MM.1S (cell line): Measurements from ENCODE around the gene MED16.

Experiments
- DNase-seq: peaks from one replicate; pipeline ENCODE4 v3.0.0-alpha.2; 2015
- H2AFZ ChIP-seq: fragments of 300-600 bp; sonication (generic); 2 replicates; pipeline ENCODE4 v1.6.0; 2016; ENCODE audit warnings: antibody characterized with exemption, low read length
- H3F3A ChIP-seq: fragments of 300-600 bp; sonication (generic); 2 replicates; pipeline ENCODE4 v1.6.1; 2016; ENCODE audit warnings: mild to moderate bottlenecking, antibody characterized with exemption, low read length, moderate library complexity, mixed read lengths; ENCODE audit not compliant: insufficient read depth
- H3K27ac ChIP-seq: fragments of 300-600 bp; sonication (generic); 2 replicates; pipeline ENCODE4 v1.5.1; 2016; ENCODE audit warnings: mild to moderate bottlenecking, low read length
- H3K27me3 ChIP-seq: fragments of 300-600 bp; sonication (generic); replicated peaks from 2 replicates; pipeline ENCODE4 v1.6.0; 2016; ENCODE audit warnings: low read length; ENCODE audit not compliant: insufficient read depth
- H3K36me3 ChIP-seq: fragments of 300-600 bp; sonication (generic); replicated peaks from 2 replicates; pipeline ENCODE4 v1.6.1; 2016; ENCODE audit warnings: mild to moderate bottlenecking, low read length, mixed read lengths; ENCODE audit not compliant: insufficient read depth
- H3K4me1 ChIP-seq: fragments of 300-600 bp; sonication (generic); 2 replicates; pipeline ENCODE4 v1.6.1; 2016; ENCODE audit warnings: low read length, mixed read lengths
- H3K4me2 ChIP-seq: fragments of 300-600 bp; sonication (generic); 2 replicates; pipeline ENCODE4 v1.6.0; 2016; ENCODE audit warnings: low read depth, low read length
- H3K4me3 ChIP-seq: fragments of 300-600 bp; sonication (generic); 2 replicates; pipeline ENCODE4 v1.5.1; 2016; ENCODE audit warnings: low read length, mixed read lengths
- H3K79me2 ChIP-seq: fragments of 300-600 bp; sonication (generic); 2 replicates; pipeline ENCODE4 v1.6.1; 2016; ENCODE audit warnings: mixed run types, low read length, mixed read lengths
- H3K9ac ChIP-seq: fragments of 300-600 bp; sonication (generic); 2 replicates; pipeline ENCODE4 v1.6.1; 2016; ENCODE audit warnings: low read length, mixed read lengths
- H3K9me2 ChIP-seq: fragments of 300-600 bp; sonication (generic); replicated peaks from 2 replicates; pipeline ENCODE4 v1.6.1; 2016; ENCODE audit warnings: mild to moderate bottlenecking, low read length, mixed read lengths; ENCODE audit not compliant: insufficient read depth
- H3K9me3 ChIP-seq: fragments of 300-600 bp; sonication (generic); replicated peaks from 2 replicates; pipeline ENCODE4 v1.6.1; 2016; ENCODE audit warnings: mild to moderate bottlenecking, low read length, mixed read lengths; ENCODE audit not compliant: insufficient read depth
- H4K20me1 ChIP-seq: fragments of 300-600 bp; sonication (generic); 2 replicates; pipeline ENCODE4 v1.6.1; 2016; ENCODE audit warnings: mild to moderate bottlenecking, low read length, moderate library complexity, mixed read lengths; ENCODE audit not compliant: insufficient read depth
- EZH2 ChIP-seq: fragments of 300-600 bp; sonication (generic); optimal IDR thresholded peaks from 2 replicates; pipeline ENCODE3; 2017; ENCODE audit warnings: low read depth, mild to moderate bottlenecking, antibody characterized with exemption, low read length, mixed read lengths
- EZH2phosphoT487 ChIP-seq: fragments of 300-600 bp; sonication (generic); IDR thresholded peaks from 2 replicates; pipeline ENCODE4 v1.6.1; 2018; ENCODE audit warnings: antibody characterized with exemption, low read length
- TF ChIP-seq, protein P1 (sequence below): fragments of 300-600 bp; sonication (generic); IDR thresholded peaks from 2 replicates; pipeline ENCODE4 v1.5.1; 2016; ENCODE audit warnings: antibody characterized with exemption, low read length, mixed read lengths

MED16 gene

DNA sequence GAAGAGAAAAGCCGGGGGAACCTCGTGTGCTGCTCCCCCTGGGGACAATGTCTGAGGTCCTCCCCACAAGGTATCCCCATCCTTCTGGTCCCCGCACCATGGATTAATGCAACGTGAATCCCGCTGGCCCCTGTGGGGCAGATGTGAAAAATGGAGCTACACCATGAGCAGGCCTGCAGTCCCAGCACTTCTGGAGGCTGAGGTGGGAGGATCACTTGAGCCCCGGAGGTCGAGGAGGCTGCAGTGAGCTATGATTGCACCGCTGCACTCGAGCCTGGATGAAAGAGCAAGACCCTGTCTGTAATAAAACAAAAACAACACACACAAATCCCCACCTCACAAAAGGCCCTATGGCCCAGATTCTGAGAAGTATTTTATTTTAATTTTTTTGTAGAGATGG lies 34.7 kb downstream of the MED16 start:
- H3K4me1 ChIP-seq, result peaks cover 5% of the 10 kb centered on the region
- no peaks in the 10 kb centered on the region for H3K9me2 ChIP-seq
- no peak overlapping the region for H3K4me3 ChIP-seq
- H3K79me2 ChIP-seq, result no peaks in the 10 kb centered on the region
- H3K9me3 ChIP-seq, result no peaks in the 10 kb centered on the region
- H2AFZ ChIP-seq, result no peak overlapping the region
- TF ChIP-seq, protein P1, sequence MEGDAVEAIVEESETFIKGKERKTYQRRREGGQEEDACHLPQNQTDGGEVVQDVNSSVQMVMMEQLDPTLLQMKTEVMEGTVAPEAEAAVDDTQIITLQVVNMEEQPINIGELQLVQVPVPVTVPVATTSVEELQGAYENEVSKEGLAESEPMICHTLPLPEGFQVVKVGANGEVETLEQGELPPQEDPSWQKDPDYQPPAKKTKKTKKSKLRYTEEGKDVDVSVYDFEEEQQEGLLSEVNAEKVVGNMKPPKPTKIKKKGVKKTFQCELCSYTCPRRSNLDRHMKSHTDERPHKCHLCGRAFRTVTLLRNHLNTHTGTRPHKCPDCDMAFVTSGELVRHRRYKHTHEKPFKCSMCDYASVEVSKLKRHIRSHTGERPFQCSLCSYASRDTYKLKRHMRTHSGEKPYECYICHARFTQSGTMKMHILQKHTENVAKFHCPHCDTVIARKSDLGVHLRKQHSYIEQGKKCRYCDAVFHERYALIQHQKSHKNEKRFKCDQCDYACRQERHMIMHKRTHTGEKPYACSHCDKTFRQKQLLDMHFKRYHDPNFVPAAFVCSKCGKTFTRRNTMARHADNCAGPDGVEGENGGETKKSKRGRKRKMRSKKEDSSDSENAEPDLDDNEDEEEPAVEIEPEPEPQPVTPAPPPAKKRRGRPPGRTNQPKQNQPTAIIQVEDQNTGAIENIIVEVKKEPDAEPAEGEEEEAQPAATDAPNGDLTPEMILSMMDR, result no peak
- TF ChIP-seq EZH2, result no peak
- no peak for TF ChIP-seq EZH2phosphoT487
- no peak overlapping the region for H3K9ac ChIP-seq
- H4K20me1 ChIP-seq, result no peaks in the 10 kb centered on the region
- no peak overlapping the region for H3K27ac ChIP-seq
- no peaks in the 10 kb centered on the region for H3K36me3 ChIP-seq
- DNase-seq, result no peak
- H3K27me3 ChIP-seq, result peaks cover 50% of the 10 kb centered on the region
- no peaks in the 10 kb centered on the region for H3F3A ChIP-seq
- H3K4me2 ChIP-seq, result no peak overlapping the region

DNA sequence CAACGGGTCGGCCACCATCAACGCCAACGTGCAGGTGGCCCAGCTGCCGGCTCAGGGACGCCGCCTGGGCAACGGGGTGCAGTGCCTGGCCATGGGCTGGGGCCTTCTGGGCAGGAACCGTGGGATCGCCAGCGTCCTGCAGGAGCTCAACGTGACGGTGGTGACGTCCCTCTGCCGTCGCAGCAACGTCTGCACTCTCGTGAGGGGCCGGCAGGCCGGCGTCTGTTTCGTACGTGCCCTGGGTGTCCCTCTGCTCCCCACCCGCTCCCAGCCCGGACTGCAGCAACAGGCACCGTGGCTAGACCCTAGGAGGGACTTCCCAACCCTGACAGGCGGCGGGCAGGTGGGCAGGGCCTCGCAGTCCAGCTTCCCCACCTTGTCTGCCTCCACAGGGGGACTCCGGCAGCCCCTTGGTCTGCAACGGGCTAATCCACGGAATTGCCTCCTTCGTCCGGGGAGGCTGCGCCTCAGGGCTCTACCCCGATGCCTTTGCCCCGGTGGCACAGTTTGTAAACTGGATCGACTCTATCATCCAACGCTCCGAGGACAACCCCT lies 37.3 kb downstream of the MED16 start:
- Histone ChIP-seq H3K4me1 (no peaks in the 10 kb centered on the region), H3F3A (no peaks in the 10 kb centered on the region), H3K36me3 (no peaks in the 10 kb centered on the region), H3K27ac (no peak overlapping the region), H3K4me2 (no peak overlapping the region), H3K79me2 (no peaks in the 10 kb centered on the region), H3K4me3 (no peak overlapping the region), H3K9me2 (no peaks in the 10 kb centered on the region), H4K20me1 (no peaks in the 10 kb centered on the region), H3K9me3 (no peaks in the 10 kb centered on the region), H3K27me3 (peaks cover 70% of the 10 kb centered on the region), H3K9ac (no peak overlapping the region), H2AFZ (no peak overlapping the region)
- no peak for DNase-seq
- TF ChIP-seq EZH2phosphoT487, result no peak
- no peak for TF ChIP-seq EZH2
- TF ChIP-seq, protein P1, result no peak

DNA sequence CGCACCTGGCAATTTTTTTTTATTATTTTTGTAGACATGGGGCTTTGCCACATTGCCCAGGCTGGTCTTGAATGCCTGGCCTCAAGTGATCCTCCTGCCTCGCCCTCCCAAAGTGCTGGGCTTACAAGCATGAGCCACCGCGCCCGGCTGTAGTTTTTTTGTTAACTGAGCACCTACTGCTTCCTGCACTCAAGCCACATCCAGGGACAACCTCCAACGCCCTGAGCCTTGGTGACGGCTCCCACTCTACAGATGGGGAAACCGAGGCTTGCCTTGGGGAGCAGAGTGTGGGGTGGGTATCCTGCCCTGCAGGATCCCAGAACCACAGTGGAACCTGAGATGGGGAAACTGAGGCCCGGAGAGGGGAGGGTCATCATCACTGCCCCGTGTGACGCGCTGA lies 37.8 kb downstream of the MED16 start:
- Histone ChIP-seq H3F3A (no peaks in the 10 kb centered on the region), H3K27ac (no peak overlapping the region), H3K79me2 (no peaks in the 10 kb centered on the region), H3K4me3 (no peak overlapping the region), H3K4me1 (no peaks in the 10 kb centered on the region), H3K9ac (no peak overlapping the region), H3K9me3 (no peaks in the 10 kb centered on the region), H3K27me3 (peaks cover 75% of the 10 kb centered on the region), H2AFZ (no peak overlapping the region), H3K9me2 (no peaks in the 10 kb centered on the region), H3K36me3 (no peaks in the 10 kb centered on the region), H4K20me1 (no peaks in the 10 kb centered on the region), H3K4me2 (no peak overlapping the region)
- DNase-seq, result no peak
- TF ChIP-seq EZH2phosphoT487 (no peak), EZH2 (no peak)
- TF ChIP-seq, protein P1, result no peak
